Lung (tissue), 12 donors: ENCODE measurements around the gene ALKBH5. TPM values are rescaled to one million over a fixed set of nuclear protein-coding genes. Genes with fewer than 3 reads are reported as not detected.

Source experiments
- ATAC-seq: fragments of 200-7000 bp; cut with Tn5 transposase; one replicate; pipeline ENCODE4 v1.9.1; 2020; ENCODE audit warnings: moderate number of reproducible peaks; ENCODE audit not compliant: insufficient read depth, low FRiP score
- DNase-seq, 3 donors: peaks; one replicate each; pipeline ENCODE4 v3.0.0-alpha.2; 2013 to 2017
- H3K27ac ChIP-seq, 2 donors: one replicate each; pipeline ENCODE4 v1.5.1; 2013; ENCODE audit warnings: mild to moderate bottlenecking in 2 of 2, moderate library complexity in 2 of 2, control low read depth in 1 of 2, inconsistent platforms in 1 of 2, low read depth in 1 of 2, low read length in 1 of 2
- H3K27me3 ChIP-seq, 3 donors: one replicate each; pipeline ENCODE4 v1.5.1; 2013; ENCODE audit warnings: low read length in 2 of 3; ENCODE audit not compliant: control insufficient read depth in 3 of 3, insufficient read depth in 3 of 3
- H3K36me3 ChIP-seq, 4 donors: one replicate each; pipeline ENCODE4 v1.5.1; 2013; ENCODE audit warnings: low read length in 4 of 4, mild to moderate bottlenecking in 1 of 4, moderate library complexity in 1 of 4; ENCODE audit not compliant: control insufficient read depth in 4 of 4, insufficient read depth in 4 of 4
- H3K4me1 ChIP-seq, 5 donors: one replicate each; pipeline ENCODE4 v1.5.1; 2013; ENCODE audit warnings: low read length in 5 of 5, mild to moderate bottlenecking in 2 of 5, moderate library complexity in 1 of 5; ENCODE audit not compliant: control insufficient read depth in 5 of 5, insufficient read depth in 5 of 5
- H3K4me3 ChIP-seq: one replicate; pipeline ENCODE4 v1.5.1; 2013; ENCODE audit warnings: mild to moderate bottlenecking, control low read depth, moderate library complexity
- H3K9ac ChIP-seq, 2 donors: one replicate each; pipeline ENCODE4 v1.5.1; 2013; ENCODE audit warnings: low read length in 2 of 2, control low read depth in 1 of 2; ENCODE audit not compliant: insufficient read depth in 1 of 2
- H3K9me3 ChIP-seq, 4 donors: one replicate each; pipeline ENCODE4 v1.5.1; 2013; ENCODE audit warnings: low read length in 3 of 4, mild to moderate bottlenecking in 1 of 4, moderate library complexity in 1 of 4; ENCODE audit not compliant: control insufficient read depth in 4 of 4, insufficient read depth in 3 of 4
- CTCF ChIP-seq: IDR thresholded peaks from 2 replicates; pipeline ENCODE4 v1.5.1; 2012; ENCODE audit warnings: mild to moderate bottlenecking; ENCODE audit errors: control extremely low read depth, extremely low read depth
- WGBS, 2 donors: extraction: QIAGEN DNeasy Blood & Tissue Kit; methylation state at CpG; one replicate each; pipeline ENCODE4 v1.1.7; 2013; 5-methylcytosine and 5-hydroxymethylcytosine counted together
- polyA plus RNA-seq, 2 donors: library from polyadenylated mRNA; stranded (reverse); fragments of 200-250 nt; gene quantifications; one replicate each; pipeline ENCODE4 v1.2.1, GENCODE V29; 2013
- total RNA-seq, 2 donors: library from RNA; depleted of rRNA in 1 of 2; stranded (reverse); fragments of >200 nt in 1 of 2; gene quantifications; one replicate each; pipeline ENCODE4 v1.2.1, GENCODE V29; 2014 to 2021
- donor health status: control.
- donor health status: control.
- donor health status: Bipolar disorder and iron deficiency.
- donor health status: healthy.
- donor health status: DM: yes; HTN: yes; CAD: no.

ALKBH5 gene
- total and polyA plus RNA-seq, 4 donors = 30.2 to 104 (median 59.8) TPM

- H3K27ac ChIP-seq = no peak overlapping the region
- H3K27me3 ChIP-seq = peaks cover 0 to 3% (median 0%) of the 10 kb centered on the region in 3 donors
- no peaks in the 10 kb centered on the region for H3K36me3 ChIP-seq
- TF ChIP-seq CTCF = no peak
- no peaks in the 10 kb centered on the region for H3K9me3 ChIP-seq
- ATAC-seq (no peak), DNase-seq (no peak)
- 82 to 90% methylated on average over 4 of the region's 4 CpGs for WGBS, 2 donors
- peaks cover 0 to 6% (median 0%) of the 10 kb centered on the region in 5 donors for H3K4me1 ChIP-seq
- no peak overlapping the region for H3K4me3 ChIP-seq
- no peak overlapping the region for H3K9ac ChIP-seq
Observed at GRCh38 chr17:18144261-18144660, 39.4 kb upstream of the ALKBH5 start.

GRCh38 chr17:18144855-18145254, 38.8 kb upstream of the ALKBH5 start:
- H3K27ac ChIP-seq = no peak overlapping the region
- WGBS, 2 donors = 82 to 96% methylated on average over 1 of the region's 1 CpG
- DNase-seq (no peak), ATAC-seq (no peak)
- H3K4me1 ChIP-seq = peaks cover 0 to 2% (median 0%) of the 10 kb centered on the region in 5 donors
- no peak for TF ChIP-seq CTCF
- no peak overlapping the region for H3K9ac ChIP-seq
- H3K4me3 ChIP-seq = no peak overlapping the region
- no peaks in the 10 kb centered on the region for H3K36me3 ChIP-seq
- peaks cover 0 to 3% (median 0%) of the 10 kb centered on the region in 3 donors for H3K27me3 ChIP-seq
- H3K9me3 ChIP-seq = no peaks in the 10 kb centered on the region

- no peak for DNase-seq
- Histone ChIP-seq H3K27me3 (peaks cover 0 to 3% (median 0%) of the 10 kb centered on the region in 3 donors), H3K36me3 (no peaks in the 10 kb centered on the region), H3K27ac (no peak overlapping the region), H3K9me3 (no peaks in the 10 kb centered on the region), H3K4me1 (no peaks in the 10 kb centered on the region), H3K4me3 (no peak overlapping the region), H3K9ac (no peak overlapping the region)
- no peak for TF ChIP-seq CTCF
- no peak for ATAC-seq
- whole genome bisulfite sequencing, 2 donors = 87 to 92% methylated on average over 13 of the region's 13 CpGs
Observed at GRCh38 chr17:18145811-18146210, 37.8 kb upstream of the ALKBH5 start.

- no peak for TF ChIP-seq CTCF
- no peaks in the 10 kb centered on the region for H3K4me1 ChIP-seq
- no peaks in the 10 kb centered on the region for H3K9me3 ChIP-seq
- 96 to 100% methylated on average over 2 of the region's 2 CpGs for WGBS, 2 donors
- ATAC-seq = no peak
- H3K4me3 ChIP-seq = no peak overlapping the region
- H3K36me3 ChIP-seq = no peaks in the 10 kb centered on the region
- DNase-seq = no peak
- H3K9ac ChIP-seq = no peak overlapping the region
- no peak overlapping the region for H3K27ac ChIP-seq
- no peaks in the 10 kb centered on the region for H3K27me3 ChIP-seq
Observed at GRCh38 chr17:18146259-18146658, 37.4 kb upstream of the ALKBH5 start.
